ENCODE data around the gene ZNF559.

Gene ZNF559

DNA sequence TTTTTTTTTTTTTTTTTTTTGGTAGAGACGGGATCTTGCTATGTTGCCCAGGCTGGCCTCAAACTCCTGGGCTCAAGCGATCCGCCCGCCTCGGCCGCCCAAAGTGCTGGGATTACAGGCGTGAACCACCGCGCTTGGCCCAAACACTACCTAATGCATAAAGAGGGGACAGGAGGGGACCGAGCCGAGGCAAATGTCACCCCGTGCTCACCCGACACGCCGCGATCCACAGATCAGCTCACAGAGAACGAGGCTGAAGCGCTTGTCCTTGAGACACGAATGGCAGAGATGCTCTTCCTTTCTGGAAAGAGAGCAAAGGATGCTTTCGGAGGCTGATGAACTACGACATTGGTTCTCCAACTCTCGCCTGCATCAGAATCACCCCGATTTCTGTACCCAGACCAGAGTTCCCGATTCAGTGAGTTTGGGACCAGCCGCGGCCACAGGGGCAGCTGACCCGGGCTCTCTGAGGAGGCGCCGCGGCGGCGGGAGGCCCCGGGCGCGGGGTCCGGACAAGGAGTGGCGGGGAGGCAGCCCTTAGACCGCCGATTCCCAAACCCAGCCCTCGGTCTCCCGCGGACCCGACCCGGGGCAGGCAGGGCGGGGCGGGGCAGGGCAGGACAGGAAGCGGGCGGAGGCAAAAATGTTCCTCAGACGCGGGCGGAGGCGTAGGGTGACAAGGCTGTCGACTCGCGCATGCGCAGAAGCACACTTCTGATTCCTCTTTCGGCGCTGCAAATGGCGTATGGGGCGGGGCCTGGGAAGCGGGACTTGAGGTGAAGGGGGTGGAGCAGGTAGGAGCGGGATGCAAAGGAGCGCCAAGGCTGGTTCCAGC, 14.6 kb upstream of the ZNF559 start, which contains the start of gene ZNF699:
ZNF699 (minus strand) TSS at position 700 of the 835 bp plus-strand sequence. CDS start 4,719 bp downstream, outside the sequence.
- TF ChIP-seq EZH2phosphoT487 (conservative IDR thresholded peaks at IDR 0.05; ENCODE audit: low read length) (no peak), CTCF (IDR thresholded peaks at IDR 0.05; ENCODE audit: insufficient read depth, low read length, poor library complexity, severe bottlenecking) (no peak)
- Histone ChIP-seq H2AFZ (ENCODE audit: low read depth, low read length, severe bottlenecking) (peak within 1 kb of the TSS; percentile 100), H3K36me3 (ENCODE audit: low read length) (no peaks in the 10 kb centered on the region), H3K27me3 (ENCODE audit: low read length) (no peaks in the 10 kb centered on the region), H3K27ac (ENCODE audit: low read depth, low read length) (peak within 1 kb of the TSS; percentile 87), H3K79me2 (ENCODE audit: insufficient read depth, low read length) (peaks cover 14% of the 10 kb centered on the region; the same call in 1 of the 2 replicates), H3K4me3 (ENCODE audit: insufficient read depth, low read length, poor library complexity, severe bottlenecking) (peak within 1 kb of the TSS; percentile 77), H3K4me2 (ENCODE audit: low read depth, low read length, poor library complexity, severe bottlenecking) (peak within 1 kb of the TSS; percentile 87), H3K9me3 (ENCODE audit: insufficient read depth, low read length) (0 out of 2 replicates have a peak, but pooled peaks cover 9% of the 10 kb centered on the region), H3K9me2 (replicated peaks; ENCODE audit: insufficient read depth, low read length) (no peaks in the 10 kb centered on the region), H3F3A (ENCODE audit: insufficient read depth) (peaks cover 4% of the 10 kb centered on the region; the same call in 1 of the 2 replicates), H3K9ac (ENCODE audit: low read length) (peak within 1 kb of the TSS; percentile 83), H4K20me1 (ENCODE audit: low read depth, low read length) (no peaks in the 10 kb centered on the region)

GRCh38 chr19:9309974-9310446, 14.0 kb upstream of the ZNF559 start:
- peak overlapping the region; percentile 87 for H3K4me2 ChIP-seq (ENCODE audit: low read depth, low read length, poor library complexity, severe bottlenecking)
- peak overlapping the region; percentile 83 for H3K9ac ChIP-seq (ENCODE audit: low read length)
- H3K27ac ChIP-seq (ENCODE audit: low read depth, low read length): peak overlapping the region; percentile 87
- no peaks in the 10 kb centered on the region for H3K36me3 ChIP-seq (ENCODE audit: low read length)
- no peaks in the 10 kb centered on the region for H3K9me2 ChIP-seq (replicated peaks; ENCODE audit: insufficient read depth, low read length)
- H3K4me3 ChIP-seq (ENCODE audit: insufficient read depth, low read length, poor library complexity, severe bottlenecking): peak overlapping the region; percentile 77
- TF ChIP-seq CTCF (IDR thresholded peaks at IDR 0.05; ENCODE audit: insufficient read depth, low read length, poor library complexity, severe bottlenecking): no peak
- no peak for TF ChIP-seq EZH2phosphoT487 (conservative IDR thresholded peaks at IDR 0.05; ENCODE audit: low read length)
- H4K20me1 ChIP-seq (ENCODE audit: low read depth, low read length): no peaks in the 10 kb centered on the region
- H3K79me2 ChIP-seq (ENCODE audit: insufficient read depth, low read length): peaks cover 14% of the 10 kb centered on the region; the same call in 1 of the 2 replicates
- peaks cover 4% of the 10 kb centered on the region; the same call in 1 of the 2 replicates for H3F3A ChIP-seq (ENCODE audit: insufficient read depth)
- 0 out of 2 replicates have a peak, but pooled peaks cover 9% of the 10 kb centered on the region for H3K9me3 ChIP-seq (ENCODE audit: insufficient read depth, low read length)
- no peaks in the 10 kb centered on the region for H3K27me3 ChIP-seq (ENCODE audit: low read length)
- peak overlapping the region; percentile 100 for H2AFZ ChIP-seq (ENCODE audit: low read depth, low read length, severe bottlenecking)

DNA sequence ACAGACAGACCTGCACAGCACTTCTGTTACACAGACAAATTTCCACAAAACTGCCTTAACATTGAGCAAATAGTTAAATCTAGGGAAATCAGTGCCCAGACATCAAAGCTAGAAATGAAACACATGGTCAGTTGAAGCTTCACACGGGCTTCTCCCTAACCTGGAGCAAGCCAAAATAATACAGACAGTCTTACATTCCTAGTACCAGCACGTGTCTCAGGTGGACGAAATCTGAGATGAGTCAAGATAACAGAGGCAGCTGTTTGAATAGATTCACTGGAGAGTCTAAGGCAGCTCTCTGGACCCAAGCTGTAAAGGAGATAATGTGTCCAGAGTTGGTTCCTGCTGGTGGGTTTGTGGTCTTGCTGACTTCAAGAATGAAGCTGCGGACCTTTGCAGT, 10.2 kb upstream of the ZNF559 start:
- H3K9me2 ChIP-seq (replicated peaks; ENCODE audit: insufficient read depth, low read length): no peaks in the 10 kb centered on the region
- no peaks in the 10 kb centered on the region for H3K36me3 ChIP-seq (ENCODE audit: low read length)
- H3K4me3 ChIP-seq (ENCODE audit: insufficient read depth, low read length, poor library complexity, severe bottlenecking): no peak overlapping the region
- TF ChIP-seq CTCF (IDR thresholded peaks at IDR 0.05; ENCODE audit: insufficient read depth, low read length, poor library complexity, severe bottlenecking) (no peak), EZH2phosphoT487 (conservative IDR thresholded peaks at IDR 0.05; ENCODE audit: low read length) (no peak)
- no peak overlapping the region for H2AFZ ChIP-seq (ENCODE audit: low read depth, low read length, severe bottlenecking)
- peaks cover under 1% of the 10 kb centered on the region; the same call in 1 of the 2 replicates for H3K79me2 ChIP-seq (ENCODE audit: insufficient read depth, low read length)
- 0 out of 2 replicates have a peak, but pooled peaks cover 9% of the 10 kb centered on the region for H3K9me3 ChIP-seq (ENCODE audit: insufficient read depth, low read length)
- no peaks in the 10 kb centered on the region for H3K27me3 ChIP-seq (ENCODE audit: low read length)
- H4K20me1 ChIP-seq (ENCODE audit: low read depth, low read length): no peaks in the 10 kb centered on the region
- no peak overlapping the region for H3K27ac ChIP-seq (ENCODE audit: low read depth, low read length)
- no peaks in the 10 kb centered on the region; the same call in 1 of the 2 replicates for H3F3A ChIP-seq (ENCODE audit: insufficient read depth)
- no peak overlapping the region for H3K4me2 ChIP-seq (ENCODE audit: low read depth, low read length, poor library complexity, severe bottlenecking)
- H3K9ac ChIP-seq (ENCODE audit: low read length): no peak overlapping the region
